HEK293 (cell line): ENCODE data around the gene RHD.

ENCODE experiments used
- AEBP2 ChIP-seq: fragments of 450-650 bp; formaldehyde crosslinking; IDR thresholded peaks from 2 replicates; pipeline ENCODE4 v1.5.1; 2016; ENCODE audit warnings: missing biosample characterization, missing genetic modification characterization, borderline replicate concordance
- BCL11A ChIP-seq: fragments of 450-650 bp; formaldehyde crosslinking; IDR thresholded peaks from 2 replicates; pipeline ENCODE4 v1.5.1; 2016; ENCODE audit warnings: low read depth, missing biosample characterization, missing genetic modification characterization
- FEZF1 ChIP-seq: fragments of 450-650 bp; formaldehyde crosslinking; IDR thresholded peaks from 2 replicates; pipeline ENCODE4 v1.5.1; 2016; ENCODE audit warnings: missing biosample characterization, missing genetic modification characterization
- KLF1 ChIP-seq: fragments of 450-650 bp; formaldehyde crosslinking; IDR thresholded peaks from 2 replicates; pipeline ENCODE4 v1.5.1; 2016; ENCODE audit warnings: missing biosample characterization, missing genetic modification characterization
- KLF17 ChIP-seq: fragments of 450-650 bp; formaldehyde crosslinking; IDR thresholded peaks from 2 replicates; pipeline ENCODE4 v1.5.1; 2016; ENCODE audit warnings: missing biosample characterization, missing genetic modification characterization
- OVOL3 ChIP-seq: fragments of 450-650 bp; formaldehyde crosslinking; IDR thresholded peaks from 2 replicates; pipeline ENCODE4 v1.5.1; 2016; ENCODE audit warnings: missing biosample characterization, missing genetic modification characterization
- PRDM6 ChIP-seq: fragments of 450-650 bp; formaldehyde crosslinking; IDR thresholded peaks from 2 replicates; pipeline ENCODE4 v1.5.1; 2017; ENCODE audit warnings: missing biosample characterization, missing genetic modification characterization
- SALL2 ChIP-seq: fragments of 450-650 bp; formaldehyde crosslinking; IDR thresholded peaks from 2 replicates; pipeline ENCODE4 v1.5.0; 2017; ENCODE audit warnings: missing biosample characterization, mild to moderate bottlenecking, missing genetic modification characterization, borderline replicate concordance
- SCRT2 ChIP-seq: fragments of 450-650 bp; formaldehyde crosslinking; IDR thresholded peaks from 2 replicates; pipeline ENCODE4 v1.5.1; 2016; ENCODE audit warnings: missing biosample characterization, missing genetic modification characterization
- SETDB1 ChIP-seq: IDR thresholded peaks from one replicate; pipeline ENCODE4 v1.6.1; 2017; ENCODE audit warnings: mild to moderate bottlenecking, low read length, moderate library complexity, mixed read lengths; ENCODE audit not compliant: insufficient read length
- SP2 ChIP-seq: fragments of 450-650 bp; formaldehyde crosslinking; IDR thresholded peaks from 2 replicates; pipeline ENCODE4 v1.5.1; 2016; ENCODE audit warnings: missing biosample characterization, missing genetic modification characterization
- TRIM28 ChIP-seq: IDR thresholded peaks from 2 replicates; pipeline ENCODE4 v1.6.1; 2011; ENCODE audit warnings: low read length, control low read depth, borderline replicate concordance
- WT1 ChIP-seq: fragments of 450-650 bp; formaldehyde crosslinking; IDR thresholded peaks from 2 replicates; pipeline ENCODE4 v1.5.1; 2016; ENCODE audit warnings: missing biosample characterization, missing genetic modification characterization
- ZBTB17 ChIP-seq: fragments of 450-650 bp; formaldehyde crosslinking; IDR thresholded peaks from 2 replicates; pipeline ENCODE4 v1.5.1; 2016; ENCODE audit warnings: missing biosample characterization, missing genetic modification characterization
- ZBTB8A ChIP-seq: fragments of 450-650 bp; formaldehyde crosslinking; IDR thresholded peaks from 2 replicates; pipeline ENCODE4 v1.5.1; 2016; ENCODE audit warnings: missing biosample characterization, missing genetic modification characterization
- ZFP37 ChIP-seq: fragments of 450-650 bp; formaldehyde crosslinking; IDR thresholded peaks from 2 replicates; pipeline ENCODE4 v1.5.1; 2016; ENCODE audit warnings: missing biosample characterization, missing genetic modification characterization
- ZNF10 ChIP-seq: fragments of 450-650 bp; formaldehyde crosslinking; IDR thresholded peaks from 2 replicates; pipeline ENCODE4 v1.5.1; 2017; ENCODE audit warnings: missing biosample characterization, missing genetic modification characterization
- ZNF114 ChIP-seq: fragments of 450-650 bp; formaldehyde crosslinking; IDR thresholded peaks from 2 replicates; pipeline ENCODE4 v1.5.0; 2017; ENCODE audit warnings: missing biosample characterization, missing genetic modification characterization
- ZNF121 ChIP-seq: fragments of 450-650 bp; formaldehyde crosslinking; IDR thresholded peaks from 2 replicates; pipeline ENCODE4 v1.5.1; 2016; ENCODE audit warnings: missing biosample characterization, missing genetic modification characterization
- ZNF214 ChIP-seq: fragments of 450-650 bp; formaldehyde crosslinking; IDR thresholded peaks from 2 replicates; pipeline ENCODE4 v1.5.1; 2017; ENCODE audit warnings: missing biosample characterization, mild to moderate bottlenecking, missing genetic modification characterization, borderline replicate concordance
- ZNF248 ChIP-seq: fragments of 450-650 bp; formaldehyde crosslinking; IDR thresholded peaks from 2 replicates; pipeline ENCODE4 v1.5.1; 2017; ENCODE audit warnings: missing biosample characterization, missing genetic modification characterization
- ZNF302 ChIP-seq: fragments of 450-650 bp; formaldehyde crosslinking; IDR thresholded peaks from 2 replicates; pipeline ENCODE4 v1.5.1; 2016; ENCODE audit warnings: missing biosample characterization, missing genetic modification characterization, low read depth
- ZNF324 ChIP-seq: fragments of 450-650 bp; formaldehyde crosslinking; IDR thresholded peaks from 2 replicates; pipeline ENCODE4 v1.5.1; 2016; ENCODE audit warnings: missing biosample characterization, missing genetic modification characterization
- ZNF335 ChIP-seq: fragments of 450-650 bp; formaldehyde crosslinking; conservative IDR thresholded peaks from 2 replicates; pipeline ENCODE4 v1.5.1; 2016; ENCODE audit warnings: missing biosample characterization, missing genetic modification characterization
- ZNF416 ChIP-seq: fragments of 450-650 bp; formaldehyde crosslinking; IDR thresholded peaks from 2 replicates; pipeline ENCODE4 v1.5.1; 2016; ENCODE audit warnings: missing biosample characterization, missing genetic modification characterization
- ZNF449 ChIP-seq: fragments of 450-650 bp; formaldehyde crosslinking; IDR thresholded peaks from 2 replicates; pipeline ENCODE4 v1.5.1; 2017; ENCODE audit warnings: missing biosample characterization, mild to moderate bottlenecking, missing genetic modification characterization, moderate library complexity
- ZNF48 ChIP-seq: fragments of 450-650 bp; formaldehyde crosslinking; IDR thresholded peaks from 2 replicates; pipeline ENCODE4 v1.5.1; 2016; ENCODE audit warnings: missing biosample characterization, missing genetic modification characterization
- ZNF514 ChIP-seq: fragments of 450-650 bp; formaldehyde crosslinking; IDR thresholded peaks from 2 replicates; pipeline ENCODE4 v1.5.1; 2016; ENCODE audit warnings: missing biosample characterization, missing genetic modification characterization
- ZNF521 ChIP-seq: fragments of 450-650 bp; formaldehyde crosslinking; IDR thresholded peaks from 2 replicates; pipeline ENCODE4 v1.5.1; 2017; ENCODE audit warnings: missing biosample characterization, mild to moderate bottlenecking, missing genetic modification characterization
- ZNF544 ChIP-seq: fragments of 450-650 bp; formaldehyde crosslinking; IDR thresholded peaks from 2 replicates; pipeline ENCODE4 v1.5.0; 2017; ENCODE audit warnings: missing biosample characterization, missing genetic modification characterization
- ZNF585B ChIP-seq: fragments of 450-650 bp; formaldehyde crosslinking; IDR thresholded peaks from 2 replicates; pipeline ENCODE4 v1.5.1; 2016; ENCODE audit warnings: missing biosample characterization, missing genetic modification characterization
- ZNF629 ChIP-seq: fragments of 450-650 bp; formaldehyde crosslinking; IDR thresholded peaks from 2 replicates; pipeline ENCODE4 v1.5.1; 2017; ENCODE audit warnings: missing biosample characterization, missing genetic modification characterization
- ZNF692 ChIP-seq: fragments of 450-650 bp; formaldehyde crosslinking; IDR thresholded peaks from 2 replicates; pipeline ENCODE4 v1.5.1; 2016; ENCODE audit warnings: missing biosample characterization, missing genetic modification characterization
- ZSCAN30 ChIP-seq: fragments of 450-650 bp; IDR thresholded peaks from 2 replicates; pipeline ENCODE4 v1.5.1; 2018; ENCODE audit warnings: missing biosample characterization, mild to moderate bottlenecking, missing genetic modification characterization, moderate library complexity

RHD gene

GRCh38 chr1:25338188-25338981 is 66.1 kb downstream of the RHD start, which contains the start of gene TMEM50A (continued):
- TF ChIP-seq PRDM6 (tag by site-specific recombination) (no peak), TRIM28 (no peak), ZNF514 (tag by site-specific recombination) (no peak), OVOL3 (tag by site-specific recombination) (peak; percentile 39; the same call in 1 of the 2 replicates), SCRT2 (tag by site-specific recombination) (no peak), ZNF121 (tag by site-specific recombination) (peak; percentile 97), ZFP37 (tag by site-specific recombination) (peak; percentile 93), ZNF629 (tag by site-specific recombination) (peak; percentile 49), ZNF248 (tag by site-specific recombination) (no peak), AEBP2 (tag by site-specific recombination) (no peak), ZNF521 (tag by site-specific recombination) (no peak), ZNF114 (tag by site-specific recombination) (no peak), ZNF692 (tag by site-specific recombination) (peak; percentile 65; the same call in 1 of the 2 replicates), ZNF335 (tag by site-specific recombination) (peak; percentile 98), SETDB1 (no peak), FEZF1 (tag by site-specific recombination) (no peak), ZNF302 (tag by site-specific recombination) (no peak), ZBTB8A (tag by site-specific recombination) (peak; percentile 82), ZNF10 (tag by site-specific recombination) (0 out of 2 replicates have a peak, but pooled peaks have one; percentile 37), KLF1 (tag by site-specific recombination) (peak; percentile 7; the same call in 1 of the 2 replicates), ZSCAN30 (tag by site-specific recombination) (peak; percentile 76; the same call in 1 of the 2 replicates), ZNF48 (tag by site-specific recombination) (no peak), ZNF585B (no peak), ZNF324 (tag by site-specific recombination) (peak; percentile 90), WT1 (tag by site-specific recombination) (no peak; the same call in 1 of the 2 replicates), ZNF416 (tag by site-specific recombination) (no peak), ZNF449 (tag by site-specific recombination) (no peak), SP2 (peak; percentile 85), ZNF214 (tag by site-specific recombination) (no peak), ZBTB17 (tag by site-specific recombination) (peak; percentile 63), ZNF544 (no peak), KLF17 (tag by site-specific recombination) (0 out of 2 replicates have a peak, but pooled peaks have one; percentile 44), SALL2 (tag by site-specific recombination) (no peak), BCL11A (tag by site-specific recombination) (peak; percentile 89)
